ENCODE data around the gene RASAL2. TPM values are rescaled to one million over a fixed set of nuclear protein-coding genes. Genes with fewer than 3 reads are reported as not detected.
"Not testable (repeated sequence)": the region's sequence is repeated elsewhere in the genome, so short reads cannot be mapped to it uniquely, and the experiment has no call there.

RASAL2 gene
- total RNA-seq, 5 donors from 2014 or later (not counting 1 experiment from before 2014, with no cell fraction given) = 0.05 to 0.19 (median 0.11) TPM; not detected in 1

GRCh38 chr1:178241057-178241456, 147.2 kb downstream of the RASAL2 start:
- no peaks in the 10 kb centered on the region for H3K36me3 ChIP-seq (ENCODE audit: control insufficient read depth in 2 of 2, extremely low read depth in 1 of 2, insufficient read depth in 1 of 2, low read length in 1 of 2)
- ATAC-seq (replicated peaks in 1 of 4) = no peak
- no peak overlapping the region for H3K4me3 ChIP-seq (ENCODE audit: control insufficient read depth in 1 of 2, extremely low read depth in 1 of 2, low read length in 1 of 2)
- Mint-ChIP-seq H3K36me3 (no peaks in the 10 kb centered on the region), H3K4me3 (no peak overlapping the region), H3K4me1 (no peaks in the 10 kb centered on the region), H3K27ac (no peak overlapping the region), H3K27me3 (no peaks in the 10 kb centered on the region), H3K9me3 (peaks cover 1 to 3% (median 3%) of the 10 kb centered on the region in 3 donors)
- no peaks in the 10 kb centered on the region for H3K27me3 ChIP-seq (replicated peaks in 1 of 2; ENCODE audit: control insufficient read depth in 2 of 2, extremely low read depth in 1 of 2, insufficient read depth in 2 of 2, low read length in 1 of 2)
- H3K9me3 ChIP-seq = no peaks in the 10 kb centered on the region
- POLR2A ChIA-PET = no interaction called here
- no peaks in the 10 kb centered on the region for H3K4me1 ChIP-seq (ENCODE audit: control insufficient read depth in 1 of 2, extremely low read depth in 1 of 2, insufficient read depth in 2 of 2, low read length in 2 of 2)
- DNase-seq = no peak
- no peak overlapping the region for H3K27ac ChIP-seq (ENCODE audit: low read length)
- WGBS (ENCODE audit: insufficient coverage) = no CpG with 5 or more reads among the region's 1 CpG
- CTCF ChIA-PET = no interaction called here

GRCh38 chr1:178241837-178242236, 147.9 kb downstream of the RASAL2 start:
- Mint-ChIP-seq H3K9me3 (peaks cover 3 to 10% (median 5%) of the 10 kb centered on the region in 3 donors), H3K27ac (no peak overlapping the region)
- CTCF ChIA-PET = no interaction called here

GRCh38 chr1:178243119-178243518, 149.2 kb downstream of the RASAL2 start:
- ATAC-seq (replicated peaks in 1 of 4) = no peak
- H3K4me3 Mint-ChIP-seq = no peak overlapping the region
- no peaks in the 10 kb centered on the region for H3K36me3 Mint-ChIP-seq
- ChIA-PET POLR2A (no interaction called here), CTCF (interaction anchor here in 1 of 2 donors (0.7 kb wide), 1 partner anchor 28 kb away, joined by 5 read pairs; no protein-coding TSS in a partner anchor)
- no peak for DNase-seq
- Histone ChIP-seq H3K27ac (ENCODE audit: low read length) (no peak overlapping the region), H3K36me3 (ENCODE audit: control insufficient read depth in 2 of 2, extremely low read depth in 1 of 2, insufficient read depth in 1 of 2, low read length in 1 of 2) (no peaks in the 10 kb centered on the region), H3K4me1 (ENCODE audit: control insufficient read depth in 1 of 2, extremely low read depth in 1 of 2, insufficient read depth in 2 of 2, low read length in 2 of 2) (no peaks in the 10 kb centered on the region), H3K27me3 (replicated peaks in 1 of 2; ENCODE audit: control insufficient read depth in 2 of 2, extremely low read depth in 1 of 2, insufficient read depth in 2 of 2, low read length in 1 of 2) (no peaks in the 10 kb centered on the region), H3K9me3 (no peaks in the 10 kb centered on the region), H3K4me3 (ENCODE audit: control insufficient read depth in 1 of 2, extremely low read depth in 1 of 2, low read length in 1 of 2) (no peak overlapping the region)
- H3K9me3 Mint-ChIP-seq = peaks cover 6 to 21% (median 10%) of the 10 kb centered on the region in 3 donors
- 100% methylated on average over 1 of the region's 1 CpG for WGBS (ENCODE audit: insufficient coverage)
- H3K4me1 Mint-ChIP-seq = no peaks in the 10 kb centered on the region
- no peak overlapping the region for H3K27ac Mint-ChIP-seq
- H3K27me3 Mint-ChIP-seq = no peaks in the 10 kb centered on the region

More at GRCh38 chr1:178241837-178242236, 147.9 kb downstream of the RASAL2 start:
- H3K4me1 ChIP-seq (ENCODE audit: control insufficient read depth in 1 of 2, extremely low read depth in 1 of 2, insufficient read depth in 2 of 2, low read length in 2 of 2) = no peaks in the 10 kb centered on the region
- H3K4me3 Mint-ChIP-seq = no peak overlapping the region
- DNase-seq = no peak
- no peak overlapping the region for H3K27ac ChIP-seq (ENCODE audit: low read length)
- no peaks in the 10 kb centered on the region for H3K36me3 Mint-ChIP-seq
- no peak for ATAC-seq (replicated peaks in 1 of 4)
- no peak overlapping the region for H3K4me3 ChIP-seq (ENCODE audit: control insufficient read depth in 1 of 2, extremely low read depth in 1 of 2, low read length in 1 of 2)
- POLR2A ChIA-PET = no interaction called here
- H3K4me1 Mint-ChIP-seq = no peaks in the 10 kb centered on the region
- H3K36me3 ChIP-seq (ENCODE audit: control insufficient read depth in 2 of 2, extremely low read depth in 1 of 2, insufficient read depth in 1 of 2, low read length in 1 of 2) = no peaks in the 10 kb centered on the region
- no peaks in the 10 kb centered on the region for H3K9me3 ChIP-seq
- no peaks in the 10 kb centered on the region for H3K27me3 ChIP-seq (replicated peaks in 1 of 2; ENCODE audit: control insufficient read depth in 2 of 2, extremely low read depth in 1 of 2, insufficient read depth in 2 of 2, low read length in 1 of 2)
- no peaks in the 10 kb centered on the region for H3K27me3 Mint-ChIP-seq

DNA sequence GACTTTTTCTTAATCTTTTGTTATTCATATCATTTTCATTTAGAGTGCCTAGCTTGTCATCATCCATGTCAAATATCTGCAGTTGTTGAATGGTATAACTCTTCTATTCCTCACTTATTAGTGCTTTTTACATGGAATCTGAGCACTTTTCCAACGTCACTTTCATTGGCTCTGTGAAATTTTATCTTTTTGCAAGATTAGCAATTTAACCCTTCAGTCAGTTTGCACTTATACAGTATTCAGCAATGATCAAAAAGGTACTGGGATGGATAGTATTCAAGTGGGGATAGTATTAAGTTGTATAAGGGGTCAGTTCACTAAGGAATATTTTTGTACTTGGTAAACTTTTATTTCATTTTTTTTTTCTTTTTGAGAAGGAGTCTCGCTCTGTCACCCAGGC, 150.0 kb downstream of the RASAL2 start:
- Mint-ChIP-seq H3K9me3 (peaks cover 7 to 25% (median 13%) of the 10 kb centered on the region in 3 donors), H3K4me3 (no peak overlapping the region), H3K36me3 (no peaks in the 10 kb centered on the region), H3K27me3 (no peaks in the 10 kb centered on the region), H3K27ac (no peak overlapping the region), H3K4me1 (no peaks in the 10 kb centered on the region)
- Histone ChIP-seq H3K27ac (ENCODE audit: low read length) (no peak overlapping the region), H3K36me3 (ENCODE audit: control insufficient read depth in 2 of 2, extremely low read depth in 1 of 2, insufficient read depth in 1 of 2, low read length in 1 of 2) (no peaks in the 10 kb centered on the region), H3K9me3 (no peaks in the 10 kb centered on the region), H3K4me3 (ENCODE audit: control insufficient read depth in 1 of 2, extremely low read depth in 1 of 2, low read length in 1 of 2) (no peak overlapping the region), H3K27me3 (replicated peaks in 1 of 2; ENCODE audit: control insufficient read depth in 2 of 2, extremely low read depth in 1 of 2, insufficient read depth in 2 of 2, low read length in 1 of 2) (no peaks in the 10 kb centered on the region), H3K4me1 (ENCODE audit: control insufficient read depth in 1 of 2, extremely low read depth in 1 of 2, insufficient read depth in 2 of 2, low read length in 2 of 2) (no peaks in the 10 kb centered on the region)
- no CpG with 5 or more reads among the region's 2 CpGs for WGBS (ENCODE audit: insufficient coverage)
- ATAC-seq (replicated peaks in 1 of 4) = no peak
- DNase-seq = no peak
- ChIA-PET CTCF (no interaction called here), POLR2A (no interaction called here)

DNA sequence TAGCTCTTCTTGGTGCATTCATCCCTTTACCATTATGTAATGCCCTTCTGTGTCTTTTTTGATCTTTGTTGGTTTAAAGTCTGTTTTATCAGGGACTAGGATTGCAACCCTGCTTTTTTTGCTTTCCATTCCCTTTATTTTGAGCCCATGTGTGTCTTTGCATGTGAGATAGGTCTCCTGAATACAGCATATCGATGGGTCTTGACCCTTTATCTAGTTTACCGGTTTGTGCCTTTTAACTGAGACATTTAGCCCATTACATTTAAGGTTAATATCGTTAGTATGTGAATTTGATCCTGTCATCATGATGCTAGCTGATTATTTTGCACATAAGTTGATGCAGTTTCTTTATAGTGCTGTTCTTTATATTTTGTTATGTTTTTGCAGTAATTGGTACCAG, 154.4 kb downstream of the RASAL2 start:
- H3K4me3 ChIP-seq (ENCODE audit: control insufficient read depth in 1 of 2, extremely low read depth in 1 of 2, low read length in 1 of 2); H3K4me3 Mint-ChIP-seq; H3K36me3 Mint-ChIP-seq; POLR2A ChIA-PET; H3K27ac ChIP-seq (ENCODE audit: low read length); ATAC-seq (replicated peaks in 1 of 4); H3K9me3 ChIP-seq; H3K27me3 Mint-ChIP-seq; H3K4me1 Mint-ChIP-seq; CTCF ChIA-PET; H3K27me3 ChIP-seq (replicated peaks in 1 of 2; ENCODE audit: control insufficient read depth in 2 of 2, extremely low read depth in 1 of 2, insufficient read depth in 2 of 2, low read length in 1 of 2); H3K27ac Mint-ChIP-seq; H3K4me1 ChIP-seq (ENCODE audit: control insufficient read depth in 1 of 2, extremely low read depth in 1 of 2, insufficient read depth in 2 of 2, low read length in 2 of 2); DNase-seq; H3K36me3 ChIP-seq (ENCODE audit: control insufficient read depth in 2 of 2, extremely low read depth in 1 of 2, insufficient read depth in 1 of 2, low read length in 1 of 2): not testable (repeated sequence)
- H3K9me3 Mint-ChIP-seq = peaks cover 13 to 31% (median 22%) of the 10 kb centered on the region in 3 donors
- WGBS (ENCODE audit: insufficient coverage) = 81% methylated on average over 3 of the region's 3 CpGs

GRCh38 chr1:178253581-178253980, 159.7 kb downstream of the RASAL2 start:
- H3K27me3 ChIP-seq (replicated peaks in 1 of 2; ENCODE audit: control insufficient read depth in 2 of 2, extremely low read depth in 1 of 2, insufficient read depth in 2 of 2, low read length in 1 of 2); H3K36me3 Mint-ChIP-seq; CTCF ChIA-PET; H3K36me3 ChIP-seq (ENCODE audit: control insufficient read depth in 2 of 2, extremely low read depth in 1 of 2, insufficient read depth in 1 of 2, low read length in 1 of 2); H3K9me3 ChIP-seq; H3K27ac ChIP-seq (ENCODE audit: low read length); DNase-seq; H3K4me1 ChIP-seq (ENCODE audit: control insufficient read depth in 1 of 2, extremely low read depth in 1 of 2, insufficient read depth in 2 of 2, low read length in 2 of 2); H3K4me3 Mint-ChIP-seq; H3K4me1 Mint-ChIP-seq; H3K27ac Mint-ChIP-seq; POLR2A ChIA-PET; H3K27me3 Mint-ChIP-seq; ATAC-seq (replicated peaks in 1 of 4); H3K4me3 ChIP-seq (ENCODE audit: control insufficient read depth in 1 of 2, extremely low read depth in 1 of 2, low read length in 1 of 2): not testable (repeated sequence)
- 92% methylated on average over 2 of the region's 3 CpGs for WGBS (ENCODE audit: insufficient coverage)
- H3K9me3 Mint-ChIP-seq = peaks cover 12 to 19% (median 18%) of the 10 kb centered on the region in 3 donors

DNA sequence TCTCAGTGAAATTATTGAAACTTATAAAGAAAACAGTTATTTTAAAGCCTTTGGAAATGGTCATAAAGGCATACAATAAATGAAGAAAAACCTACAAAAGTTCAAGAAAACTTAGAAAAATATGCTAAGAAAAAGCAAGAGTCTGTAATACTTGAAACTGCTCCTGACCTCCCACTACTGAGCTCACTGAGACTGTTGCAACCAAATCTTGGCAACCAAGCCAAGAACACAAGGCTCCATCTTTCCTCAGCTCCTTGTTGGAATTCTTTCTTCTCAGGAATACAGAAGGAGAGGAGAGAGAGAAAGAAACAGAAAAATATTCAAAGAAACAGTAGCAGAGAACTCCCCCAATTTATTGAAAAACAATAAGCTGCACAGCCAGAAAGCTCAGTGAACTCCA, 160.5 kb downstream of the RASAL2 start:
- no peak overlapping the region for H3K4me3 Mint-ChIP-seq
- no peaks in the 10 kb centered on the region for H3K27me3 ChIP-seq (replicated peaks in 1 of 2; ENCODE audit: control insufficient read depth in 2 of 2, extremely low read depth in 1 of 2, insufficient read depth in 2 of 2, low read length in 1 of 2)
- H3K36me3 ChIP-seq (ENCODE audit: control insufficient read depth in 2 of 2, extremely low read depth in 1 of 2, insufficient read depth in 1 of 2, low read length in 1 of 2) = no peaks in the 10 kb centered on the region
- H3K27ac Mint-ChIP-seq = no peak overlapping the region
- ATAC-seq (replicated peaks in 1 of 4) (no peak), DNase-seq (no peak)
- H3K9me3 ChIP-seq = no peaks in the 10 kb centered on the region
- CTCF ChIA-PET = no interaction called here
- no peak overlapping the region for H3K4me3 ChIP-seq (ENCODE audit: control insufficient read depth in 1 of 2, extremely low read depth in 1 of 2, low read length in 1 of 2)
- POLR2A ChIA-PET = no interaction called here
- no peaks in the 10 kb centered on the region for H3K4me1 Mint-ChIP-seq
- no peaks in the 10 kb centered on the region for H3K36me3 Mint-ChIP-seq
- no peaks in the 10 kb centered on the region for H3K4me1 ChIP-seq (ENCODE audit: control insufficient read depth in 1 of 2, extremely low read depth in 1 of 2, insufficient read depth in 2 of 2, low read length in 2 of 2)
- no peak overlapping the region for H3K27ac ChIP-seq (ENCODE audit: low read length)
- H3K27me3 Mint-ChIP-seq = no peaks in the 10 kb centered on the region
- peaks cover 6 to 18% (median 13%) of the 10 kb centered on the region in 3 donors for H3K9me3 Mint-ChIP-seq

Measured in T-cell (primary cell).